ENCODE data around the gene KIAA1958. TPM values are rescaled to one million over a fixed set of nuclear protein-coding genes. Genes with fewer than 3 reads are reported as not detected.

The KIAA1958 gene, protein sequence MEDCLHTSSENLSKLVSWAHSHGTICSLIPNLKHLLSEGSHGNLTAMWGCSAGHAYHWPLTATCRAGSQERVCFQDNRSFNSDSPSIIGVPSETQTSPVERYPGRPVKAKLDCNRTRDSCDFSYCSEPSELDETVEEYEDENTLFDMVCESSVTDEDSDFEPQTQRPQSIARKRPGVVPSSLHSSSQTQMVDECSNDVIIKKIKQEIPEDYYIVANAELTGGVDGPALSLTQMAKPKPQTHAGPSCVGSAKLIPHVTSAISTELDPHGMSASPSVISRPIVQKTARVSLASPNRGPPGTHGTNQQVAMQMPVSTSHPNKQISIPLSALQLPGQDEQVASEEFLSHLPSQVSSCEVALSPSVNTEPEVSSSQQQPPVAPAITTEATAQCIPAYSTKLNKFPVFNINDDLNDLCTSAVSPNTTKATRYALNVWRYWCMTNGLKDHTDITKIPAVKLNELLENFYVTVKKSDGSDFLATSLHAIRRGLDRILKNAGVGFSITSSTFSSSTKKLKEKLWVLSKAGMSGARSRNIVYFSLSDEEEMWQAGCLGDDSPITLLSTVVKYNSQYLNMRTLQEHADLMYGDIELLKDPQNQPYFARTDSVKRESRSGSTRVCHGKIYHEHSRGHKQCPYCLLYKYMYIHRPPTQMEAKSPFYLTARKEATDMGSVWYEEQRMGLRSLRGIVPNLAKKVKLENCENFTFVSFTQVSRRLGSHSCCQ
- polyA plus RNA-seq, result 1 to 10 TPM in 2 of 3 donors, under 1 TPM in 1; 0.57 to 2.7 (median 1.2) TPM

DNA sequence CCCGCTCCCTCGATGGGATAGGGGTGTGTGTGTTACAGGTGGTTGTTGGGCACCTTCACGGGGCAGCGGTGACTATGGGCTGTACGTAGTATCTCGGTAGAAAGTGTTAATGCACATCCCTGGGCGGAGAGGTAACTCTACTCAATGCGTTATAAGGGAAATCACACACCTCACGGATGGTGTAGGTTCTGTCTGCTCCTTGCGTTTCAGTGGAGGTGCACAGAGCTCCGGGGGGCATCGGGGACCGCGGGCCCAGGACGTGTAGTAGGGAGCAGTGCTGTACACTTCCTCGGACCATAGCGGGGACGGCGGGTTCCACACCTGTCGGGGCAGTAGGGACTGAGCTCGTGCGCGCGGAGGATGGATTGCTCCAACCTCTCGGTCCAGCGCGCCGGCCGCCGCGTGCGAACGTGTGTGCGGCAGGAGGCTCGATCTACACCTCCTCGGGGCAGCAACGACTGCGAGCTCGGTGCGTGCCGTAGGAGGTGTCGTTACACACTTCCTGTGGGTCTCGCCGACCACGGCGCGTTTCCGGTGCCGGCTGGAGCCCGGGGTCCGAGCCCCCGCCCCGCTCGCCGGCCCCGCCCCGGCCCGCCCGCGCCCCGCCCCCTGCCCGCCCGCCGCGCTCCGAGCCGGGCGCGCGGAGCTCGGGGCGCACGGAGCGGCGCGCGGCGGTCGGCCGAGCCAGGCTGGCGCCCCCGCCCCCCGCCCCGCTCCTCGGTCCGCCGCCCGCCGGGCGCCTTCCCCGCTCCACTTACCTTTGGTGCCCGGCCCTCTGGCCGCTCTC, at the start of gene KIAA1958:
KIAA1958 (plus strand) TSS at position 607 of the 787 bp plus-strand sequence. CDS start 87,254 bp downstream, outside the sequence.
- H3K36me3 Mint-ChIP-seq, result no peaks in the 10 kb centered on the region
- H3K4me3 Mint-ChIP-seq, result peak within 1 kb of the TSS; percentile 93 to 99 (median 95)
- H3K27ac Mint-ChIP-seq, result peak within 1 kb of the TSS; percentile 87 to 94 (median 92)
- peaks cover 3 to 20% (median 5%) of the 10 kb centered on the region in 3 donors for H3K27me3 Mint-ChIP-seq (ENCODE audit: low read depth in 3 of 3)
- no peaks in the 10 kb centered on the region for H3K9me3 Mint-ChIP-seq
- peaks cover 18 to 28% of the 10 kb centered on the region in 2 donors for H3K4me1 Mint-ChIP-seq
- DNase-seq, result peak; percentile 85 to 88 (median 87)

DNA sequence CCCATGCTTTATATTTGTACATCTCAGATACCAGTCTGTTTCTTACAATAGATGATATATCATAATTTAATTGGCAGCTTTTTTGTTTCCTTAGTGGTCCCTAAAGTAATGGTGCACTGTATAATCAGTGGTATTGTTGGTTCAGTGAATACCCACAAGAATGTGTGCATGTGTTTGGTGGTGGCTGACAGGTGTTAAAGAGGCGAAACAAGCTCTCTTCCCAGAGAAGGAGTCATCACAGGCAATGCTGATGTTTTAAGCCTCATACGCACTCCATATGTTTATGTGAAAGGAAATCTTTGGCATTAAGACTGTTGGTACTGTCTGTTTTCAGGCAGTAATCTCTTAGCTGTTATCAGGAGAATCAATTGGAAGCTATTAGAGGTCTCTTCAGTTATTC, 49.2 kb upstream of the KIAA1958 start:
- peaks cover 0 to 18% (median 6%) of the 10 kb centered on the region in 3 donors for H3K36me3 Mint-ChIP-seq
- no peak overlapping the region for H3K27ac Mint-ChIP-seq
- H3K27me3 Mint-ChIP-seq (ENCODE audit: low read depth in 3 of 3), result no peaks in the 10 kb centered on the region
- no peak for DNase-seq
- no peaks in the 10 kb centered on the region for H3K9me3 Mint-ChIP-seq
- H3K4me1 Mint-ChIP-seq, result no peaks in the 10 kb centered on the region
- no peak overlapping the region for H3K4me3 Mint-ChIP-seq

DNA sequence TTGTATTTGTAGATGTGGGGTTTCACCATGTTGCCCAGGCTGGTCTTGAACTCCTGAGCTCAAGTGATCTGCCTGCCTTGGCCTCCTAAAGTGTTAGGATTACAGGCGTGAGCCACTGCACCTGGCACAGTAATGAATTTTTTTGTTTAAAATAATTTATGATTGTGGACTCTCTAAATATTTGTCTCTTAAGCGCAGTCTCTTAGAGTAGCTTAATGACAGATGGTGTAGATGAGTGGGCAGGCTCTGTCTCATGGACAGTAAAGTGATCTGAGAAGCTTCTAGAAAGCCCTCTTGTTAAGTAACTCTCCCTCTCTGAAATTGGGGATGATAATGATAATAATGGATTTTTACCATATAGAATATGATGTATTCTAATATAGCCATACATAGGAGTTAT, 47.5 kb upstream of the KIAA1958 start:
- Mint-ChIP-seq H3K27ac (no peak overlapping the region), H3K4me3 (no peak overlapping the region), H3K9me3 (no peaks in the 10 kb centered on the region), H3K36me3 (peaks cover 0 to 8% (median 6%) of the 10 kb centered on the region in 3 donors), H3K4me1 (no peaks in the 10 kb centered on the region), H3K27me3 (ENCODE audit: low read depth in 3 of 3) (no peaks in the 10 kb centered on the region)
- no peak for DNase-seq

DNA sequence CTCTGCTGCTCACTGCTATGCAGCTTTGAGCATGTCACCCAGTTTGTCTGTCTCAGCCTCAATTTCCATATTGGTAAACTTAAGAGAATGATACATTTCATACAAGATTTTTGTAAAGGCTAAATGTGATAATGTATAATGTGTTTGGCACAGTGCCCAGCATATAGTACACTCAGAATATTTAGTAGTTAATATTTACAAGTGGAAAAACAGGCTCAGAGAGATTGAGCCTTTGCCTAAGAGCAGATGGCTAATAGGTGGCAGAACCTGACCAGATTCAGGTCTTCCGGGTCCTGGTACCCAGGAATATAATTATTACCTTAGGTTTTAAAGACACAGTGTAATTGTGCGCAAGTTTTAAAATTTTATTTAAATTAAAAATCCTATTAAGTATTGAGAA, 46.8 kb upstream of the KIAA1958 start:
- DNase-seq, result no peak
- H3K4me3 Mint-ChIP-seq, result no peak overlapping the region
- peak overlapping the region in 1 of 6 donors; percentile 29 for H3K27ac Mint-ChIP-seq
- no peaks in the 10 kb centered on the region for H3K4me1 Mint-ChIP-seq
- peaks cover 0 to 6% (median 3%) of the 10 kb centered on the region in 3 donors for H3K36me3 Mint-ChIP-seq
- H3K27me3 Mint-ChIP-seq (ENCODE audit: low read depth in 3 of 3), result no peaks in the 10 kb centered on the region
- no peaks in the 10 kb centered on the region for H3K9me3 Mint-ChIP-seq

DNA sequence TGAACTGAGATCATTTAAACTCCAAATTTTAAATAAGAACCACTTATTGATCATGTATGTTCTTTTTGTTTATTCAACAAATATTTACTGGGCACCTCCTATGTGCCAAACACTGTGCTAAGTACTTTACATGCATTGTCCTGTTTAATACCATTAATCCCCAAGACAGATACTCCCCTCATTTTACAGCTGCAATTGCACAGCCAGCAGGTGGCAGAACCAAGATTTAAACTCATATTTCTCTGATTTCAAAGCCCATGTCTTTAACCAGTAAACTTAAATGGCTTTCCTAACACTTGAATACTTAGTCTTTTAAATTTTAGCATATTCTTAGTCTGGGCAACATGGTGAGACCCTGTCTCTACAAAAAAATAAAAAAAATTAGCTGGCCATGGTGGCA, 43.4 kb upstream of the KIAA1958 start:
- H3K9me3 Mint-ChIP-seq, result no peaks in the 10 kb centered on the region
- peak; percentile 18 to 37 (median 25) for DNase-seq
- peaks cover 14 to 17% of the 10 kb centered on the region in 2 donors for H3K4me1 Mint-ChIP-seq
- H3K36me3 Mint-ChIP-seq, result peaks cover 0 to 5% (median 0%) of the 10 kb centered on the region in 3 donors
- H3K27ac Mint-ChIP-seq, result no peak overlapping the region
- peaks cover 0 to 1% (median 0%) of the 10 kb centered on the region in 3 donors for H3K27me3 Mint-ChIP-seq (ENCODE audit: low read depth in 3 of 3)
- no peak overlapping the region for H3K4me3 Mint-ChIP-seq

DNA sequence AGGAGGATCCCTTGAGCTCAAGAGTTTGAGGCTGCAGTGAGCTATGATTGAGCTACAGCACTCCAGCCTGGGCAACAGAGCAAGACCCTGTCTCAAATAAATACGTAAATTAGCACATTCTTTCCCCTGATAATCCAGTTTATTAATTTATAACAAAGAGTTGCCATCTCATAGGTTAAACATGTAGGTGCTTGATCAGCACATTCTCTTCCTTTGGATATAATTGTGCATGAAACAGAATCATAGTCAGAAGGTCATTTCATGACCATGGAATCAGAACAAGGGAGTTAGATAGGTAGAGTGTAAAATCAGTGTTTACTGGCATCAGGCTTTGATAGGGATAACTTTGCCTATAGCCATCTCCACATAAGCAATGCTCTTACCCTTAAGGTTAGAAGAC, 43.0 kb upstream of the KIAA1958 start:
- peaks cover 0 to 1% (median 0%) of the 10 kb centered on the region in 3 donors for H3K27me3 Mint-ChIP-seq (ENCODE audit: low read depth in 3 of 3)
- no peaks in the 10 kb centered on the region for H3K9me3 Mint-ChIP-seq
- H3K4me3 Mint-ChIP-seq, result no peak overlapping the region
- H3K36me3 Mint-ChIP-seq, result peaks cover 0 to 4% (median 0%) of the 10 kb centered on the region in 3 donors
- H3K27ac Mint-ChIP-seq, result no peak overlapping the region
- no peak for DNase-seq
- H3K4me1 Mint-ChIP-seq, result peaks cover 14 to 17% of the 10 kb centered on the region in 2 donors

DNA sequence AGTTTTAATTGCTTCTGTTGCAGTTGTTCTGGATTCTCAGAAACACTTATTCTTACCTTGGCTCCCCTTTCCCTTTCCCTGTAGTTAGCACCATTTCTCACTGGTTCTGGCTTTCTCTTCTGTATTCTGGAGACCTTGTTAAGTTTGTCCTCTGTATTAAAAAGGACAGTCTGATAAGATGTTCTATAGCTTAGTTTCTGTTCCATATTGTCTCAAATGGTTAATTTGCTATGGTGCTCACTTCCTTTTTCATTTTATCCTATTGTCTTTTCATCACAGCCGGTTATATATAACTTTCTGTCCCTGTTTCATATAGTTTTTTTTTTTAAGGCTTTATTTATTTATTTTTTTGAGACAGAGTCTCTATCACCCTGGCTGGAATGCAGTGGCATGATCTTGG, 41.4 kb upstream of the KIAA1958 start:
- peaks cover 14 to 17% of the 10 kb centered on the region in 2 donors for H3K4me1 Mint-ChIP-seq
- no peak for DNase-seq
- H3K27ac Mint-ChIP-seq, result peak overlapping the region in 2 of 6 donors; percentile 2 to 18
- H3K27me3 Mint-ChIP-seq (ENCODE audit: low read depth in 3 of 3), result peaks cover 0 to 1% (median 0%) of the 10 kb centered on the region in 3 donors
- peaks cover 0 to 4% (median 0%) of the 10 kb centered on the region in 3 donors for H3K36me3 Mint-ChIP-seq
- H3K4me3 Mint-ChIP-seq, result no peak overlapping the region
- no peaks in the 10 kb centered on the region for H3K9me3 Mint-ChIP-seq

DNA sequence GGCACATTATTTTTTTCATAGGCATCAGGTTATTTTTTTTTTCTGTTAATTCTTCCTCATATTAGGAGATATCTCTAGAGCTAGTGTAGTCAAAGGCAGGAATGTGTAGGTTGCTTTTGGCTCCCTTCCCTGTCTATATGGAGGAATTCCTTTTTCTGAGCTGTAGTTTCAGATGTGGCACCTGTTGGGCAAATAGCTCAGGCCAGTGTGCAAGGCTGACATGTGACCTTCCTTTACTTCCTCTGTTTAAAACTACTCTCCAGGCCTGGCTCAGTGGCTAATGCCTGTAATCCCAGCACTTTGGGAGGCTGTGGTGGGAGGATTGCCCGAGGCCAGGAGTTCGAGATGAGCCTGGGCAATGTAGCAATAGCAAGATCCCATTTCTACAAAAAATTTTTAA, 40.5 kb upstream of the KIAA1958 start:
- Mint-ChIP-seq H3K9me3 (no peaks in the 10 kb centered on the region), H3K4me3 (no peak overlapping the region), H3K27ac (peak overlapping the region in 1 of 6 donors; percentile 37), H3K36me3 (peaks cover 0 to 4% (median 0%) of the 10 kb centered on the region in 3 donors), H3K27me3 (ENCODE audit: low read depth in 3 of 3) (peaks cover 0 to 1% (median 0%) of the 10 kb centered on the region in 3 donors), H3K4me1 (peaks cover 20% of the 10 kb centered on the region in 2 donors)
- no peak for DNase-seq

DNA sequence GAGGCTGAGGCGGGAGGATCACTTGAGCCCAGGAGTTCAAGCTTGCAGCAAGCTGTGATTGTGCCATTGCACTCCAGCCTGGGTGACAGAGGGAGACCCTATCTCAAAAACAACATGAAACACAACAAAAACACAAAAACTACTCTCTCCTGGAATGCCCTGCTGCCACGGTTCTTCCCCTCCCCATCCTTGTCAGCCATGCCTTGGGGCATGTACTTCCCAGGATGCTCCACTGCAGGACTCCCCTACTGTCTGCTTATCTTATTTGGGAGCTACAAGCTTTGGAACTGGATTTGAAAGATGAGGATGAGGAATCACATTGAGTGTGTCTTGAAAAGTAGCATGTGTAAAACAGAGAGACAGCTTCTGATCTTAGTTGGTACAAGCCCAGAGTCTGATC, 40.1 kb upstream of the KIAA1958 start:
- no peak for DNase-seq
- Mint-ChIP-seq H3K36me3 (peaks cover 0 to 4% (median 0%) of the 10 kb centered on the region in 3 donors), H3K27ac (peak overlapping the region in 3 of 6 donors; percentile 25 to 37 (median 27)), H3K9me3 (no peaks in the 10 kb centered on the region), H3K4me1 (peaks cover 24 to 25% of the 10 kb centered on the region in 2 donors), H3K4me3 (no peak overlapping the region), H3K27me3 (ENCODE audit: low read depth in 3 of 3) (peaks cover 0 to 1% (median 0%) of the 10 kb centered on the region in 3 donors)

DNA sequence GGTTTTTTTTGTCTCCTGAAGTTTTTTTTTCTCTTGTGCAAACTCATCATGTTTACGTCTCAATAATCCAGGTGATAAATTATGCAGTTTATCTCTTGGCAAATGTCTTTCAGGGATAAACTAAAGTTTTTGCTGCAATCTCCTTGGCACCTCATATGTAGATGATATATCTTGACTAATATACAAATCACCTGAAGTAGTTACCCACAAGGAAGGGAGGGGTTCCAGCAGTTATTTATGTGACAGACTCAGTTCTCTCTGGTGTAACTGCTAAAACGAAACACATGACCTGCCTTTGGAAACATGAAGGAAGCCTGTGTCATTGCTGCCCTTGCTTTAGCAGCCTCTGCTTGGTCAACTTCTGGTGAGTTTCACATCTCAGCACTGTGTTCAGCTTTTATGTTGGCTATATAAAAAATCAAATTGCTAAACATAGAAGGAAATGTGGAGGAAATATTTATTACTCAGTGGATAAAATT, 39.3 kb upstream of the KIAA1958 start:
- DNase-seq, result no peak
- no peaks in the 10 kb centered on the region for H3K9me3 Mint-ChIP-seq
- no peaks in the 10 kb centered on the region for H3K36me3 Mint-ChIP-seq
- H3K4me3 Mint-ChIP-seq, result no peak overlapping the region
- H3K27me3 Mint-ChIP-seq (ENCODE audit: low read depth in 3 of 3), result peaks cover 0 to 1% (median 0%) of the 10 kb centered on the region in 3 donors
- H3K4me1 Mint-ChIP-seq, result peaks cover 28 to 30% of the 10 kb centered on the region in 2 donors
- H3K27ac Mint-ChIP-seq, result peak overlapping the region in 4 of 6 donors; percentile 14 to 53 (median 22)

DNA sequence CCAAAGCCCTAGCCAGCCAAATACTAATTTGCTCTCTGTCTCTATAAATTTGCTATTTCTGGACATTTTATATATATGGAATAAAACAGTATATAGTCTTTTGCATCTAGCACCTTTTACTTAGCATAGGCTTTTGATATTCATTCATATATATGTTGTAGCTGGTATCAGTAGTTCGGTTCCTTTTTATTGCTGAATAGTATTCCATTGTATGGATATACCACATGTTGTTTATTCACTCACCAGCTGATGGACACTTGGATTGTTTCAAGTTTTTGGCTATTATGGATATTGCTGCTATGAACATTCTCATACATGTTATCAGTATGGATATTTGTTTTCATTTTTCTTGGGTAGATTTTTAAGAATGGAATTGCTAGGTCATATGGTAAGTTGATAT, 23.8 kb upstream of the KIAA1958 start:
- Mint-ChIP-seq H3K9me3 (no peaks in the 10 kb centered on the region), H3K27ac (no peak overlapping the region), H3K4me1 (no peaks in the 10 kb centered on the region), H3K27me3 (ENCODE audit: low read depth in 3 of 3) (no peaks in the 10 kb centered on the region), H3K36me3 (peaks cover 13 to 41% (median 32%) of the 10 kb centered on the region in 3 donors), H3K4me3 (no peak overlapping the region)
- no peak for DNase-seq

DNA sequence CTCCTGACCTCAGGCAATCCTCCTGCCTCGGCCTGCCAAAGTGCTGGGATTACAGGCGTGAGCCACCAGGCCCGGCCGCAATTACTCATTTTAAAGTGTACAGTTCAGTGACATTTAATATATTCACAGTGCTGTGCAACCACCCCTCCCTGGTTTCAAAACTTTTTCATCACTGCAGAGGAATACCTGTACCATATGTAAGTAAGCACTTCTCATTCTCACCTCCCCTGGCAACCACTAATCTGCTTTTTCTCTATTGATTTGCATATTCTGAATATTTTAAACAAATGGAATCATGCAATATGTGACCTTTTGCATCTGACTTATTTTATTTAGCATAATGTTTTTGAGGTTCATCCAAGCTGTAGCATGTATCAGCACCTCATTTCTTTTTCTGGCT, 21.3 kb upstream of the KIAA1958 start:
- H3K4me3 Mint-ChIP-seq, result no peak overlapping the region
- no peak overlapping the region for H3K27ac Mint-ChIP-seq
- DNase-seq, result no peak
- H3K9me3 Mint-ChIP-seq, result no peaks in the 10 kb centered on the region
- no peaks in the 10 kb centered on the region for H3K4me1 Mint-ChIP-seq
- H3K36me3 Mint-ChIP-seq, result peaks cover 5 to 29% (median 23%) of the 10 kb centered on the region in 3 donors
- no peaks in the 10 kb centered on the region for H3K27me3 Mint-ChIP-seq (ENCODE audit: low read depth in 3 of 3)

DNA sequence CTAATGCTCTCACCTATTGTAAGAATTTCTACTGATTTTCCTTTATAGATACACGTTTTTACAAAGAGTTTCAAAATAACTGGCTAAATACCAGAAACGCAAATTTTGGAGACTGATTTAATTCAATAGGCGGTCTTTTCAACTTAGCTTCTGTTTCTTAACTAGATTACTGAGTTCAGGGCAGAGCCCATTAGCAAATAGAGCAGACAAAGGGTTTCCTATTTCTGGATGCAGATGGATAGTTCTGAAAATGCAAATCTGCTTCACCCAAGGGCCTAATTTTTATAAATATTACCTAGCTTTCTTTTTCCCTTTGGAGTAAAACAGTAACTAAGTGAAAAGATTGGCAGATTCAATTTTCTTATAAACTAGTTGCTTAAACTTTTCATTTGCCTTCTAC, 13.6 kb upstream of the KIAA1958 start:
- DNase-seq, result no peak
- Mint-ChIP-seq H3K9me3 (no peaks in the 10 kb centered on the region), H3K4me3 (no peak overlapping the region), H3K27ac (no peak overlapping the region), H3K27me3 (ENCODE audit: low read depth in 3 of 3) (peaks cover 0 to 3% (median 0%) of the 10 kb centered on the region in 3 donors), H3K36me3 (peaks cover under 1 to 14% (median 9%) of the 10 kb centered on the region in 3 donors), H3K4me1 (no peaks in the 10 kb centered on the region)

Data from immature natural killer cell (primary cell).